A673 (cell line): ENCODE measurements around the gene RNFT2. TPM values are rescaled to one million over a fixed set of nuclear protein-coding genes. Genes with fewer than 3 reads are reported as not detected.
A peak's percentile ranks its signal among the peaks of the same experiment; 100 is the strongest.

Experiments used
- Bru-seq: library from RNA; stranded (reverse); fragments of 400-500 nt; gene quantifications from one replicate; lab custom pipeline; 2021; lab: Mats Ljungman, UMichigan
- BruChase-seq, 2 experiments: library from RNA; stranded (reverse); fragments of 400-500 nt; gene quantifications; one replicate each; lab custom pipeline; 2021; lab: Mats Ljungman, UMichigan
- BruUV-seq: library from RNA; stranded (reverse); fragments of 400-500 nt; replicated peaks from 2 replicates; lab custom pipeline; 2021; lab: Mats Ljungman, UMichigan
- CTCF ChIA-PET: fragments of 300-600 bp; sonication (Branson Sonifier 250); formaldehyde crosslinking; loops from one replicate; lab custom pipeline; 2022; ENCODE audit warnings: antibody characterized with exemption; lab: Charles Lee
- POLR2A ChIA-PET: fragments of 300-600 bp; sonication (Branson Sonifier 250); formaldehyde crosslinking; loops from one replicate; lab custom pipeline; 2022; ENCODE audit warnings: antibody characterized with exemption; ENCODE audit not compliant: low non-redundant PET; lab: Charles Lee
- DNase-seq: peaks from one replicate; pipeline ENCODE4 v3.0.0-alpha.2; 2015; ENCODE audit warnings: low spot score
- H3K27ac ChIP-seq: fragments of 200-600 bp; sonication (generic); 2 replicates; pipeline ENCODE4 v1.5.1; 2016; ENCODE audit warnings: mixed run types, low read depth, mild to moderate bottlenecking, mixed read lengths, antibody characterized with exemption, low read length; ENCODE audit not compliant: poor library complexity, severe bottlenecking
- H3K27me3 ChIP-seq: fragments of 200-600 bp; sonication (generic); replicated peaks from 2 replicates; pipeline ENCODE4 v1.6.1; 2017; ENCODE audit warnings: mixed run types, low read depth, mild to moderate bottlenecking, mixed read lengths, antibody characterized with exemption, low read length; ENCODE audit not compliant: insufficient read depth, poor library complexity
- H3K36me3 ChIP-seq: fragments of 200-600 bp; sonication (generic); 2 replicates; pipeline ENCODE4 v1.6.1; 2016; ENCODE audit warnings: mixed run types, mild to moderate bottlenecking, mixed read lengths, antibody characterized with exemption, low read length; ENCODE audit not compliant: insufficient read depth, poor library complexity, severe bottlenecking
- H3K4me1 ChIP-seq: fragments of 200-600 bp; sonication (generic); 2 replicates; pipeline ENCODE4 v1.6.1; 2017; ENCODE audit warnings: mixed run types, mild to moderate bottlenecking, mixed read lengths, antibody characterized with exemption, low read length; ENCODE audit not compliant: insufficient read depth, poor library complexity, severe bottlenecking
- H3K4me3 ChIP-seq: fragments of 200-600 bp; sonication (generic); 2 replicates; pipeline ENCODE4 v1.5.1; 2016; ENCODE audit warnings: low read depth, mixed run types, mild to moderate bottlenecking, mixed read lengths, low read length; ENCODE audit not compliant: poor library complexity, severe bottlenecking
- H3K9me3 ChIP-seq: fragments of 200-600 bp; sonication (generic); 2 replicates; pipeline ENCODE4 v1.6.1; 2016; ENCODE audit warnings: mixed run types, low read depth, mild to moderate bottlenecking, mixed read lengths, antibody characterized with exemption, low read length; ENCODE audit not compliant: poor library complexity, severe bottlenecking
- EZH2 ChIP-seq: fragments of 200-600 bp; sonication (generic); IDR thresholded peaks from 2 replicates; pipeline ENCODE4 v1.6.1; 2017; ENCODE audit warnings: borderline replicate concordance, low read depth, mild to moderate bottlenecking, mixed read lengths, antibody characterized with exemption, low read length; ENCODE audit not compliant: poor library complexity, severe bottlenecking
- intact Hi-C: fragments of 100-400 bp; cut with micrococcal nuclease; formaldehyde crosslinking; loops from one replicate; pipeline ENCODE4 v1.10.0; 2022; ENCODE audit not compliant: unreplicated experiment
- long read RNA-seq: library from polyadenylated mRNA; stranded (forward); transcript quantifications from one replicate; pipeline ENCODE4 v2.0.0, GENCODE V29; 2022
- total RNA-seq: library from RNA; stranded (reverse); gene quantifications from 2 replicates; pipeline ENCODE4 v1.2.3, GENCODE V29; 2021
- TF ChIP-seq, protein P1 (sequence below): fragments of 300-800, 200-600 bp; sonication (generic); conservative IDR thresholded peaks from 2 replicates; pipeline ENCODE4 v1.5.1; 2017; ENCODE audit warnings: low read depth, mild to moderate bottlenecking, antibody characterized with exemption, low read length, moderate library complexity, mixed read lengths

The RNFT2 gene, protein sequence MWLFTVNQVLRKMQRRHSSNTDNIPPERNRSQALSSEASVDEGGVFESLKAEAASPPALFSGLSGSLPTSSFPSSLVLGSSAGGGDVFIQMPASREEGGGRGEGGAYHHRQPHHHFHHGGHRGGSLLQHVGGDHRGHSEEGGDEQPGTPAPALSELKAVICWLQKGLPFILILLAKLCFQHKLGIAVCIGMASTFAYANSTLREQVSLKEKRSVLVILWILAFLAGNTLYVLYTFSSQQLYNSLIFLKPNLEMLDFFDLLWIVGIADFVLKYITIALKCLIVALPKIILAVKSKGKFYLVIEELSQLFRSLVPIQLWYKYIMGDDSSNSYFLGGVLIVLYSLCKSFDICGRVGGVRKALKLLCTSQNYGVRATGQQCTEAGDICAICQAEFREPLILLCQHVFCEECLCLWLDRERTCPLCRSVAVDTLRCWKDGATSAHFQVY
- 36.4 and 38.5 TPM in 2 replicates for total RNA-seq
- percentile 57 among the genes with signal in this experiment for Bru-seq, nascent RNA
- percentile 52 among the genes with signal in this experiment for BruChase-seq, experiment 1, labeled RNA remaining after a 2-hour chase
- percentile 64 among the genes with signal in this experiment for BruChase-seq, experiment 2, labeled RNA remaining after a 6-hour chase
- long read RNA-seq, partial matches to known transcripts: 2 of 10 reads
- long read RNA-seq, other reads (novel, unspliced or antisense): 8 of 10 reads

DNA sequence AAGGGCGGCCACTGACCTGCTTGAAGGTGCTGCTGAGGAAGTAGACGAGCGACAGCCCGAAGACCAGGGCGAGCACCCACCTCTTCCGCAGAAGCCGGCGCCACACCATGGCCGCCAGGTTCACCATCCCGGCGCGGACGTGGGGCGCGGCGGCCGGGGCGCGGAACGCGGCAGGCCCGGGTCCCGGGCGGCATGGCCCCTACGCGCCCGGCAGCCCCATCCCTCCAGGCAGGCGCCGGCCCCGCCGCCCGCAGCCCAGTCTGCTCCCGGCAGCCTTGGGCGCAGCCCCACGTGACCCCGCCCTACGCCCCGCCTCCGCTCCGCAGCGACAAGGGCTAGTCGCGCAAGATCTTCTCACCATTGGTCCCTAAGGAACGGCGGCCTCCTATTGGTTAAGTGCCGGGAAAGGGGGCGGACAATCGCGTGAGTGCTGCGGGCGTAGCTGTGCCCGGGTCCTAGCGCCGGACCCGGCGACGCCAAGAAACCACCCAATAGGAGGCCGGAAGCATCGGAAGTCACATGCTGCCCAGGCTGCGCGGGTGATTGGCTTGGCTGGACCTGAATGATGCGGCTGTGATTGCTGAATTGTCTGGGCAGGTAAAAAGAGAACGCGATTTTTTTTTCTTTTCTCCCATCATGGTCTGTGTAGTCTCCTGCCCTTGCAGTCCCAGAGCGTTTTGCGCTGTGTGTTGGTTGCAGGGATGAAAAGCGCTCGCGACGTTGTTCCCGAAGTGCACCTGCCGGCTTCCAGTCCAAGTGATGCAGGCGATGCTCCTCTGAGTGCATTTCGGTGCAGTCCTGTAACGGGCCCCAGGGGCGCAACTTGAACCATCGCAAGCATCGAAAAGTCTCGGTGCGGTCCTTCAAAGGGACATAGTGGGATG lies at the start of gene RNFT2, which contains the start of gene SPRING1:
Gene RNFT2, plus strand, starts transcription at position 542 of the 884 bp plus-strand sequence. CDS start 2,183 bp downstream, outside the sequence.
Gene SPRING1, minus strand, starts transcription at position 296 of the 884 bp plus-strand sequence. Its CDS starts 169 bp downstream, at position 127.
- intact Hi-C loops: no loop called here
- peaks cover 13% of the 10 kb centered on the region for H3K4me1 ChIP-seq
- peak within 1 kb of the TSS; percentile 41 for H3K27ac ChIP-seq
- no peaks in the 10 kb centered on the region for H3K27me3 ChIP-seq
- H3K4me3 ChIP-seq: peak within 1 kb of the TSS; percentile 71
- ChIA-PET POLR2A (interaction anchor here (0.6 kb wide), 2 partner anchors 186 to 960 kb away, joined by 3 to 4 read pairs; no protein-coding TSS in a partner anchor), CTCF (no interaction called here)
- H3K9me3 ChIP-seq: no peaks in the 10 kb centered on the region
- peak; percentile 100 for DNase-seq
- no peaks in the 10 kb centered on the region for H3K36me3 ChIP-seq
- no peak for TF ChIP-seq EZH2
- TF ChIP-seq, protein P1, sequence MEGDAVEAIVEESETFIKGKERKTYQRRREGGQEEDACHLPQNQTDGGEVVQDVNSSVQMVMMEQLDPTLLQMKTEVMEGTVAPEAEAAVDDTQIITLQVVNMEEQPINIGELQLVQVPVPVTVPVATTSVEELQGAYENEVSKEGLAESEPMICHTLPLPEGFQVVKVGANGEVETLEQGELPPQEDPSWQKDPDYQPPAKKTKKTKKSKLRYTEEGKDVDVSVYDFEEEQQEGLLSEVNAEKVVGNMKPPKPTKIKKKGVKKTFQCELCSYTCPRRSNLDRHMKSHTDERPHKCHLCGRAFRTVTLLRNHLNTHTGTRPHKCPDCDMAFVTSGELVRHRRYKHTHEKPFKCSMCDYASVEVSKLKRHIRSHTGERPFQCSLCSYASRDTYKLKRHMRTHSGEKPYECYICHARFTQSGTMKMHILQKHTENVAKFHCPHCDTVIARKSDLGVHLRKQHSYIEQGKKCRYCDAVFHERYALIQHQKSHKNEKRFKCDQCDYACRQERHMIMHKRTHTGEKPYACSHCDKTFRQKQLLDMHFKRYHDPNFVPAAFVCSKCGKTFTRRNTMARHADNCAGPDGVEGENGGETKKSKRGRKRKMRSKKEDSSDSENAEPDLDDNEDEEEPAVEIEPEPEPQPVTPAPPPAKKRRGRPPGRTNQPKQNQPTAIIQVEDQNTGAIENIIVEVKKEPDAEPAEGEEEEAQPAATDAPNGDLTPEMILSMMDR: 0 out of 2 replicates have a peak, but pooled peaks have one; percentile 8
- TSS peak; percentile 85 for BruUV-seq

DNA sequence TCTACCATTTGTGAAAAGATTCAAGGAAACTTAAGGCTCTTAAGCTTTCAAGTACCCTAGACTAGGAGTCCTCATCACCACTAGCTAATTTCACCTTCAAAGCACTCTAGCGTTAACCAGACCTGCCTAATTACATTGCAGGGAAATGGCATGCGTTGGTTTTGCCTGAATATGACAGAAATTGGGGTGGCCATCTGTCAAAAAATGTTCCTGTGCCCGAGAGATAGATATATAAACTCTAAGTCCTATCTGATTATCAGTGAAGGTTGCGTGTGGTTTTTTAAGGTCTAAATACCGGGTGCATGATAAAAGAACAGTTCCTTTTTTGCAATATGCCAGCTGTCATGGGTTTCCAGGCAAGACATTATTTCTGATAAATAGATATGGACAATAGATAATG lies 48.6 kb upstream of the RNFT2 start:
- POLR2A ChIA-PET: no interaction called here
- no peak for DNase-seq
- Histone ChIP-seq H3K4me3 (no peak overlapping the region), H3K27ac (no peak overlapping the region), H3K4me1 (peaks cover 17% of the 10 kb centered on the region), H3K9me3 (no peaks in the 10 kb centered on the region), H3K27me3 (no peaks in the 10 kb centered on the region), H3K36me3 (no peaks in the 10 kb centered on the region)
- CTCF ChIA-PET: no interaction called here
- BruUV-seq: no TSS peak
- intact Hi-C loops: no loop called here
- TF ChIP-seq, protein P1: no peak
- TF ChIP-seq EZH2: no peak
